HG03460 (cell line): ENCODE results near the gene MMADHC.

Experiments used
- ATAC-seq: cut with Tn5 transposase; IDR thresholded peaks from one replicate; pipeline ENCODE4 v1.9.1; 2021; ENCODE audit not compliant: unreplicated experiment

MMADHC gene

DNA sequence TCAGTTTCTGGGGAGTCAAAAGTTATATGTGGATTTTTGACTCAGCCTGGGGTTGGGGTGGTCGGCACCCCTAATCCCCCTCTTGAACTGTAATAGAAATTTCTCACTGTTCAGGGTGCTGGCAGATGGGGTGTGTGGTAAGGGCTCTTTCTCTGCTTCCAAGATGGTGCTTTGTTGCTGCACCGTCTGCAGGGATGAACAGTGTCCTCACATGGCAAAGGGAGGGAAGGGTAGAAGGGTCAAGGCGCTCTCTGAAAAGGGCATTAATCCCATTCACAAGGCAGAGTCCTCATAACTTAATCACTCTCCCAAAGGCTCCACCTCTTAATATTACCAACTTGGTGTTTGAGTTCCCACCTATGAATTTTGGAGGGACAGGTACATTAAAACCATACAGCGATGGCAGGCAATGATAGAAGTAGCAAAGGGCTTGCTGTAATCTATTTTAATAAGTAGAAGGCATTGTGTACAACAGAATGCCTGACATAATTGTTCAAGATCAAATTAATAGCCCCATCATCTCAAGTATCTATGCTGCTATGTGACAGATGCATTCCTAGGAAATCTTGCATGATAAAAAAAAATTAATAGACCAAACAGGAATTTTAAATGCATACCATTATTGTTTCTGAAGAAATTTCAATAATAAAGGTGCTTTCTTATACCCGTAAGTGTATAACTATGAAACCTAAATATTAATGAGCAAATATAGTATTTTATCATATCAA is 28.1 kb downstream of the MMADHC start:
- ATAC-seq: no peak

DNA sequence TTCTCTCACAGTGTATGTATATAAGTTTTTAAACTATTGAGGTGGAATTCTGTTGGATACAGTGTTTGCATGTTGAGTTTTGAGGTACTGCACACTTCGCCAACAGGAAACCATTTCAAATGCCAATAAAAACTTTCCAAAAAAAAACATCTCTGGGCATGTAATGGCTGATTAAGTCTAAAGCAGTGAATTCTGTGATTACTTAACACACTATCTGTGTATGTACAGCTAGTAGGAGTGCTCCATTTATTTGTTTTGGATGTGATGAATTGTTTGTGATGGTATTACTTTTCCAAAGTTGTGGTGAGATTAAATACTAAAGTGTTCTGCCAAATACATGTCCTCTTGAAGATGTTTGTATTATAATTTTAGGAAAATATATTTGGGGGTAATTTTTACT is 31.1 kb downstream of the MMADHC start:
- ATAC-seq: no peak

DNA sequence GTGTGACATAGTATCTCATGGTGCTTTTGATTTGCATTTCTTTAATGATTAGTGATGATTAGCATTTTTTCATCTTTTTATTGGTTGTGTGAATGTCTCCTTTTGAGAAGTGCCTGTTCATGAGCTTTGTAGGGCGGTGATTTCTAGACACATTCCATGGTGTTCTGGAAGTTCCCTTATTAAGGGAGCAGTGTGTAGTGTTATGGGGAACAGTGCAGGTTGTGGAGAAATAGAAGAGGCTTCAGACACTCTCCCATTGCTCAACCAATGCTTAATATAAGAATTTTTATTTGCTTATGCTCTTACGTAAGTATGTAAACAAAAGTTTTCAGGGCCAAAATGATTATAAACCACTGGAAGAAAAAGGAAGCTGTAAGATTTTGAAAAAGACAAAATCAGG is 34.7 kb downstream of the MMADHC start:
- ATAC-seq: no peak

DNA sequence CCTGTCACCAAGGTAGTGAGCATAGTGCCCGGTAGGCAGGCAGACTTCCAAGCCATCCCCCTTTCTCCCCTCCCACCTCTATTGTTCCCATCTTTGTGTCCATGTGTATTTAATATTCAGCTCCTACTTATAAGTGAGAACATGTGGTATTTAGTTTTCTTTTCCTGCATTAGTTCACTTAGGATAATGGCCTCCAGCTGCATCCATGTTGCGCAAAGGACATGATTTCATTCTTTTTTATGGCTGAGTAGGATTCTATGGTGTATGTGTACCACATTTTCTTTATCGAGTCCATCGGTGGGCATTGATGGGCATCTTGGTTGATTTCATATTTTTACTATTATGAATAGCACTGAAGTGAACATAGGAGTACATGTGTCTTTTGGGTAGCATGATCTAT is 35.3 kb downstream of the MMADHC start:
- ATAC-seq: no peak

DNA sequence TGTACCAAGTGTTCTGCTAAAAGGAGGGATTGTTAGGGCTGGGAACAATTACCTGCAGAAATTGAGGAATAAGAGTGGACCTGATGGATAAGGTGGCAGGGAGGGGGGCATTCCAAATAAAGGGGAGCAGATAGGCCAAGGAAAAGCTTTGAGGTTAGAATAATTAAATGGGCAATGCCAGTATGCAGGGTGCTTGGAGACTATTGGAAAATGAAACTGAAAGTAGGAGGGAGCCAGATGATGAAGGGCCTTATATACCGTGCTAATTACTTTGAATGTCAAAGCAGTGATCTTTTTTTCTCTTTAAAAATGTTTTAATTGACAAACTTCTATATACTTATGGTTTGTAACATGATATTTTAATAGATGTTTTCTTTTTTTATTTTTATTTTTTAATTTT is 42.9 kb downstream of the MMADHC start:
- no peak for ATAC-seq

DNA sequence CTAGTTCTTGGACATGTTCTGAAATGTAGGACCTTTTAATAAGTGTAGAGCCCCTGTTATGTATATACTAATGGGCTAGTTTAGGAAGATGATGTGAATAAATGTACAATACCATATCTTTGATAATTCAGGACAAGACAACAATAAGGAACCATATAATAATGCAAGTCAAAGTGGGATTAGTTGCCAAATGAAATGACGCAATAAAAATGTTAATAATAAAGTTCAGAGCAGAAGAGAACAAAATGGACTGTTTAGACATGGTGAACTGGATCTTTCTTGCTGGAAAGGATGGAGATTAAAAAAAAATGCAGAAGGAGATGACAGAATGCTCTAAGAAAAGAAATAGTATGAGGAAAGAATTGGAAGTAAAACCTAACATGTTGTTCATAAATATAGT is 43.7 kb downstream of the MMADHC start:
- ATAC-seq: no peak

DNA sequence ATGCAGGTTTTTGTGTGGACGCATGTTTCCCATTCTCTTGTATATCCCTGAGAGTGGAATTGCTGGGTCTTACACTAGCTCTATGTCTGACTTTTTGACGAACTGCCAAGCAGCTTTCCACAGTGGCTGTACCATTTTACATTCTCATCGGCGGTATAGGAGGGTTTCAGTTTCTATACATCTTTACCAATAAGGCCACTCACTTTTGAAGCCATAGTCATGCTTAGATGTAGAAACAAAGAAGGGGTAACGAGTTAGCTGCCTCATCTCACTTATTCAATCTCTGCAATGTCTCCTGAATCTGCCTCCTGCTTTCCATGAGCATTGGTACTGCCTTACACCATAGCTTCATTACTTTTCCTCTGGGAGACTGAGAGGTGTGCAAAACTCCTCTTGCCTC is 47.4 kb downstream of the MMADHC start:
- ATAC-seq: no peak

DNA sequence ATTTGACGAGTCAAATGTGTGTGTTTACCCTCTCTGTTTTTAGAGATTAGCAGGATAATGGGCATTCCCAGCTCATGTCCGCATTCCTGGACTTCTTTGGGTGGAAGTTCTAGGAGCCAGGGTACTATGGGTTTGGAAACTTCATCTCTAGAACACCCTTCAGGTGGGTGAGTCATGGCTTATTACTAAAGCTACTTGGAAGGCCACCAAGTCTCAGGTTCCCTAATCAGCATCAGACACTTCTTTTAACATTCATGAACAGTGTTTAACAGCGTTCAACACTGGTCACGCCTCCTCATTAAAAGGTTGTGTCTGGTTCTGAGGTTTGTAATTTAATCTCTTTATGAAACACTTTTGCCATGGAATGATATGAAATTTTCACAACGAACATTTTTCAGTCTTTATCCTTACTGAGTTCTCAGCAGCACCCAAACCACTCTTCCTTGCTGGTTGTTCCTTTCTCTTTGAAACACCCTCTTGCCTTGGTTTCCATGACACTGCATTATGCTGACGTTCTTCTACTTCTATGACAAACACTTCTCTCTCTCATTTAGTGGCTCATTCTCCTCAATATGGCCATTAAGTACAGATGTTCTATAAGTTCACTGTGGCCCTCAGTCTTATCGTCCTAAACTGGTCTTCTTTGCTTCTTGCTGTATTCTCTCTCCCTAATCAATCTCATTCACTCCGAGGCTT is 49.3 kb downstream of the MMADHC start:
- no peak for ATAC-seq

DNA sequence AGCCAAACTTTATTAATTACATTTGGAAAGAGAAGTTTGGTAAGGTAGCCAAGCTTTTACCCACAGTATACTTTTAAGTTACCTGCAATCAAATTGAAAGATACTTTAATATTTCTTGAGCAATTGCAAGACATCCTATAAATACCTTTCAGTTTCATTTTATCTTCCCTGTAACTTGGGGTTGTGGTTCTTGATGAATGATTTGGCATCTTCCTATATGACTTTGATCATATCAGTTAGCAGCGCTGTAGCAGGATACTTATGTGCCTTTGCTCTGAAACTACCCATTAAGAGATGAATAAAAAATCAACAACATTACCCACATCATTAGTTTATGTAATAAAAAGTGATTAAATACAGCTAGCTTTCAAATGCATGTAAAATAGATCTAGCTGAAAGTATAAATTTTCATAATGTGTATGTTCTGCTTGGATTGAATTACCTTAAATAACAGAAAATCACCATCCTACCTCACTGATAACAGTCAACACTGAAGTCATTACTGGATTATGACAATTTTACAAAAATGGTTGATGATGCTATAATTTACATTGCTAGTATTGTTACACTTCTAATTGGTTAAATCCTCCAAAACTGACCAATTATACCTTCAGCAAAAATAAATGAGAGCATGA is 50.4 kb downstream of the MMADHC start:
- no peak for ATAC-seq

DNA sequence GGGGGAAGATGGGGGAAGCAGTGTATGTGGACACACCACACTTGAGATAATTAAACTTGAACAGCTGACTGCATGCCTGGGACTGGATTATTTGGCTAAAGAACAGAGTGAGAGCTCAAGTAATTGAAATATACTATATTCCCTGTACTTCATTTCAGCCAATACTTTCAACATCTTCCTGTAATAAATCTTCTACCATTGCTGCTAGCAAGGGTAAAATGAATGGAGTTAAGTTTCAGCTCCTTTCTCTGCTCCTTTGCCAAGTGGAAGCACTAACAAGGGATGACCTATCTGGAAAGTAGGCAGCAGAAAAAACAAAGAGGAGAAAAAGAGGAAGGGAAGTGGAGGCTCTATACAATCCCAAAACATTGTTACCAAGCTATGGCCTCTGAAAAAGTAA is 50.9 kb downstream of the MMADHC start:
- no peak for ATAC-seq

DNA sequence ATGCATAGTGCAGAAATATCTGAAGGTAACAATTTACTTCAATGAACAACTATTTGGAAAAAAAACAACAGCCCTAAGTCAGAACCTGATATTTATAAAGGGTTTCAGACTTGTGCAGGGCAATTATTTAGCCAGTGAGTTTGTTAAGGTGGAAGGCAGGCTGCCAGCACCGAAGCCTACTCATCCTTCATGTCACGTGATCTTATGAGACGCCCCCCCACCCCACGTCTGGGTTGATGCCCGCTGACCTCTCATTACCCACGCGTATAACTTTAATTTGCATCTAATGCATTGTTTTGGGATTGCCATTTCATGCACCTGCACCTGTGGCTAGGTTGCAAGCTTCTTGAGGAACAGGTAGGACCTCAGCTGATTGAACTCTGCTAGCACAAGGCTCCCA is 52.9 kb downstream of the MMADHC start:
- ATAC-seq: no peak

DNA sequence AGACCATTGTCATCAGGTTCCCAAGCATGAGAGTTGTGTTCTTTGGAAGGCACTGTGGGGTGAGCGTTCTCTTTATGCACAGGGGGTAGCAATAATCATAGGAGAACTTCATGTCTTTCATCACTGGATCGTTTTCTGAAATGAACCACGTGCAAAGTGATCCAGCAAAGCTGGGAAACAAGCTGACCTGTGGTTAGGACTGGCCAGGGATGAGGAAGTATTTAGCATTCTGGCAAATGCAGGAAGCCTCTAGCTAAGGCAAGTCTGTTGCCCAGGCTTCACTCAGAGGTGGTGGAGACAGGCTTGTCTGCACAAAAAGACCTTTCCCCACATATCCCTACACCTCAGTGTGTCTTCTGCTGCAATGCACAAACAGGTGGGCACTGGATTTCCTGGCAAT is 58.6 kb downstream of the MMADHC start:
- ATAC-seq: no peak

DNA sequence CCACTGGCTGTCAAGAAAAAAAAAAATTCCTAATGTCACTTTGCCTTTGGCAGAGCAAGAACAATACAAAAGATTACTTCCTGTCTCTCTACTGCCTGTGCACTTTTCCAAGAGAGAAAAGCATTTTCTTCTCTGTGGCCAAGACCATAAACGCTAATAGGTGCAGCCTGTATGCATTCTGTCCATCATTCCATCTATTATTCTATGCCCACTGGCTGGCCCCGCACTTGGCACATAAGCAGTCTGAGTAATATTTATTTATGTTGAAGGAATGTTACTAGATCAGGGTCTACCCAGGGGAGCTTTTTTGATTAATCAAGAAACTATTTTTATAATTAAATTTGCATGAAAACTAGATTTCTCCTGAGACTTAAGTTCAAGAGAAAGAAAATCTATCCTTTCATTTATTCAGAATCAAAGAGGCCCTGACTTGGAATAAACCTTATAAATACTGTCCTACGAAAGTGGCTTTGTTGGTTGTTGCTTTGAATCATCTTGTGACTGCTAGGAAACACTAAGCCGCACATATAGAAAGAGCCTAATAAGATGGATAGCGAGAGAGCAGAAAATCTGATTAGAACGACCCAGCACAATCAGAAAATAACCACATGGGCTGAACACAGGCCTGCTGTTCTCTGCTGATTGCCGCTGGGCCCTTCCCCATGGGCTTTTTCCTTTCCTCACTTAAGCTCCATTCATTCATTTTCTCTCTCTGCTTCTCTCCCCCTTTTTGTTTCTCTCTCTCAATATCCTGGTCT is 59.4 kb downstream of the MMADHC start:
- ATAC-seq: no peak

DNA sequence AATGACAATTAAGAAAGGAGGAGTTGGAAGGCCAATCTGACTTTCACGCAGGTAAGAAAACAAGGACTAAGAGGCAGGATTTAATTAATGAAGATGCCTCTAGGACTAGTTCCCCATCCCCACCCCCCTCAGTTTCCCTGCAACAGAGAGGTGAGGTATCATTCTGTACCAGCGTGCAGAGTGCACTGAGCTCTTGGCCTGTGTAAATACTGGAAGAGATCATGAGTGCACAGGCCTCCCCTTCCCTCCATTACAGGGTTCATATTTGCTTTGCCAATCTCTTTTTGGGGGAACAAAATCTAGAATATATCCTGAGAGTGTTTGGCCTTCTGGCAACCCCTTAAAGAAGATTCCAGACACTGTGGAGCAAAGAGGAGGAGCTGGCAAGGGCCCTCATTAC is 60.9 kb downstream of the MMADHC start:
- no peak for ATAC-seq

DNA sequence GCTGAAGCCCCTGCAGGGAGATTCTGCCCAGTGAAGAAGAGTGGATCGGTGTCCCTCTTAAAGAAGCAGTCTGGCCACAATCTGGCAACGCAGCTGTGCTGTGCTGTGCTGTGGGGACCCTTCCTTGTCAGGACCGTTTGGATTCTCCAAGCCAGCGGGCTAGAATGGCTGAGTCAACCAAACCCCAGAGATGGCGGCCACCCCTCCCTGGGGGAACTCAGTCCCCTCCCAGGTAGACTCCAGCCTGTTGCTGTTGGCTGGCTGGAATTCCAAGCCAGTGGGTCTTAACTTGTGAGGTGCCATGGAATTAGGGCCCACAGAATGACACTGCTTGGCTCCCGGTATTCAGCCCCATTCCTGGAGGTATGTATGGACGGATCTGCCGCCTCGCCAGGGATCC is 62.3 kb downstream of the MMADHC start:
- ATAC-seq: no peak
